Mucosa of descending colon (tissue), 3 donors: ENCODE measurements around the gene ARSJ. TPM values are rescaled to one million over a fixed set of nuclear protein-coding genes. Genes with fewer than 3 reads are reported as not detected.

Source experiments
- ATAC-seq: fragments of 200-7000 bp; cut with Tn5 transposase; one replicate; pipeline ENCODE4 v1.9.1; 2020; ENCODE audit warnings: mild to moderate bottlenecking, moderate library complexity
- DNase-seq, 3 donors: peaks; one replicate each; pipeline ENCODE4 v3.0.0-alpha.2; 2020
- H3K36me3 ChIP-seq: fragments of 200-600 bp; one replicate; pipeline ENCODE4 v1.8.0; 2021; ENCODE audit warnings: low read depth, mild to moderate bottlenecking
- H3K4me1 ChIP-seq: fragments of 200-600 bp; one replicate; pipeline ENCODE4 v1.8.0; 2021; ENCODE audit warnings: low read depth, mild to moderate bottlenecking
- H3K4me3 ChIP-seq: fragments of 200-600 bp; one replicate; pipeline ENCODE4 v1.8.0; 2021; ENCODE audit warnings: mild to moderate bottlenecking
- H3K9me3 ChIP-seq: fragments of 200-600 bp; one replicate; pipeline ENCODE4 v1.8.0; 2021; ENCODE audit warnings: mild to moderate bottlenecking
- CTCF ChIP-seq: fragments of 200-600 bp; IDR thresholded peaks from one replicate; pipeline ENCODE4 v1.8.0; 2022; ENCODE audit warnings: antibody characterized with exemption, mild to moderate bottlenecking
- intact Hi-C, 2 donors: fragments of 100-400 bp; cut with DNase I in 1 of 2; cut with micrococcal nuclease in 1 of 2; formaldehyde crosslinking; loops; one replicate each; pipeline versions ENCODE4 v1.11.0 to v1.11.1; 2022; cut with DNase I, micrococcal nuclease
- total RNA-seq, 3 donors: library from RNA; stranded (reverse); fragmentation: NEBNext Ultra II Directional in 2 of 3; extraction: Animal tissue kit (Norgen Biotek cat#: 25700) in 2 of 3; gene quantifications; one replicate each; pipeline versions ENCODE4 v1.2.1 to v1.2.4, GENCODE V29; 2021 to 2023
- donor health status: DM: no; HTN: no; CAD: no; lungs with moderate emphysema.
- donor health status: DM: no; HTN: no; CAD: no.
- donor health status: DM: no; HTN: yes; CAD: no.

Gene ARSJ
- total RNA-seq, 3 donors from 2014 or later = 6.1 to 10.4 (median 6.5) TPM

GRCh38 chr4:113969709-113970334 is 9.6 kb downstream of the ARSJ start:
- intact Hi-C loops = no loop called here
- TF ChIP-seq CTCF = no peak

GRCh38 chr4:113968473-113968872 is 11.0 kb downstream of the ARSJ start:
- ATAC-seq = no peak
- H3K36me3 ChIP-seq = no peaks in the 10 kb centered on the region
- no peak overlapping the region for H3K4me3 ChIP-seq
- no peaks in the 10 kb centered on the region for H3K9me3 ChIP-seq
- DNase-seq = no peak
- intact Hi-C loops = no loop called here
- no peak for TF ChIP-seq CTCF
- no peaks in the 10 kb centered on the region for H3K4me1 ChIP-seq

More at GRCh38 chr4:113969709-113970334, 9.6 kb downstream of the ARSJ start:
- ATAC-seq (no peak), DNase-seq (no peak)
- Histone ChIP-seq H3K4me1 (no peaks in the 10 kb centered on the region), H3K36me3 (no peaks in the 10 kb centered on the region), H3K9me3 (no peaks in the 10 kb centered on the region), H3K4me3 (no peak overlapping the region)

GRCh38 chr4:113967687-113968086 is 11.8 kb downstream of the ARSJ start:
- DNase-seq (no peak), ATAC-seq (no peak)
- H3K9me3 ChIP-seq = no peaks in the 10 kb centered on the region
- H3K4me3 ChIP-seq = no peak overlapping the region
- H3K36me3 ChIP-seq = no peaks in the 10 kb centered on the region
- no peak for TF ChIP-seq CTCF
- intact Hi-C loops = no loop called here
- H3K4me1 ChIP-seq = no peaks in the 10 kb centered on the region

DNA sequence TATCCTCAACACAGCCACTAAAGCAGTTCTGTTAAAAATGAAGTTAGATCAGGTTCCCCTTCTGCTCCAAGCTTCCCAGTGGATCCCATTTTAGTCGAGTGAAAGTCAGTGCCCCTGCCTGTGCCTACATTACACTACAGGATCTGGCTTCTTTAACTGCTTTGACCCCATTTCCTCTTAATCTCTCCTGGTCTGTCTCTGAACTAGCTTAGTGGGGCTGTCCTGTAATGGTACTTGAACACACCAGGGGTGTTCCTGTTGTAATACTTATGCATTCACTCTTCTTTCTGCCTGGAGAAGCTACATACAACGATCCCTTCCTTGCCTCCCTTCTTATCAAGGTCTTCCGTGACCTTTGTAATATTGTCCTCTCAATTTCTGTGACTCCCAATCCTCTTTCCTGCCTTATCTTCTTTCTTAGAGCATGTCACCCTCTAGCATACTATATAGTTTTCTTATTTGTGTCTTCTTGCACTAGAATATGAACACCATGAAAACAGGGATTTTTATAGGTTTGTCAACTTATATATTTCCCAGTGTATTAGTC is 16.7 kb downstream of the ARSJ start:
- no peak for TF ChIP-seq CTCF
- Histone ChIP-seq H3K36me3 (no peaks in the 10 kb centered on the region), H3K4me3 (no peak overlapping the region), H3K4me1 (peaks cover 5% of the 10 kb centered on the region), H3K9me3 (no peaks in the 10 kb centered on the region)
- DNase-seq = no peak
- no peak for ATAC-seq
- intact Hi-C loops = no loop called here

DNA sequence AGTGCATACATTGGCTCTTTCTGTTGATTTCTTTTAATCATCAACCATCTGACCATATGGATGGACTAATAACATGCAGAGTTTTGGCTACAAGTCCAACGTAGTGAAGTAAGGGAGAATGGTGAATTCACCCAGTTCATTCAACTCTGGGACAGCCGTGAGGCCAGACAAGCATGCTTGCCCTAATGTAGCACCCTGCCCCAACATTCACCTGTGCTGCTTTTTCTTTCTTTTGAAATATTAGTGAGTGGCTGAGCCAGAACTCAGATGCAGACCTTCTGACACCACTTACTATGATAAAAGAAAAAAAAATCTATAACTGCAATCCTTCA is 17.5 kb downstream of the ARSJ start:
- intact Hi-C loops = no loop called here
- TF ChIP-seq CTCF = no peak
- DNase-seq = no peak
- ATAC-seq = no peak
- Histone ChIP-seq H3K36me3 (no peaks in the 10 kb centered on the region), H3K4me3 (no peak overlapping the region), H3K4me1 (peaks cover 5% of the 10 kb centered on the region), H3K9me3 (no peaks in the 10 kb centered on the region)
